Upper lobe of left lung (tissue), 6 donors: ENCODE measurements around the gene ZKSCAN5. TPM values are rescaled to one million over a fixed set of nuclear protein-coding genes. Genes with fewer than 3 reads are reported as not detected.

Source experiments
- ATAC-seq, 2 donors: fragments of 200-7000 bp; cut with Tn5 transposase; one replicate each; pipeline ENCODE4 v1.9.1; 2022; ENCODE audit warnings: mild to moderate bottlenecking in 2 of 2, moderate library complexity in 2 of 2; ENCODE audit not compliant: low FRiP score in 2 of 2
- DNase-seq, 2 donors: peaks; one replicate each; pipeline ENCODE4 v3.0.0-alpha.2; 2019 to 2020
- H3K27ac ChIP-seq, 4 donors: fragments of 200-600 bp; sonication (generic); one replicate each; pipeline ENCODE4 v1.5.1; 2016 to 2019
- H3K27me3 ChIP-seq, 4 donors: fragments of 200-600 bp; sonication (generic); one replicate each; pipeline ENCODE4 v1.5.1; 2017 to 2019
- H3K36me3 ChIP-seq, 4 donors: fragments of 200-600 bp; sonication (generic); one replicate each; pipeline ENCODE4 v1.5.1; 2016 to 2019
- H3K4me1 ChIP-seq, 4 donors: fragments of 200-600 bp; sonication (generic); one replicate each; pipeline ENCODE4 v1.5.1; 2018 to 2019
- H3K4me3 ChIP-seq, 4 donors: fragments of 200-600 bp; sonication (generic); one replicate each; pipeline ENCODE4 v1.5.1; 2017 to 2019; ENCODE audit warnings: mild to moderate bottlenecking in 2 of 4, moderate library complexity in 1 of 4
- H3K9me3 ChIP-seq, 4 donors: fragments of 200-600 bp; sonication (generic); one replicate each; pipeline ENCODE4 v1.5.1; 2018 to 2019
- EP300 ChIP-seq, 4 donors: sonication (generic); formaldehyde crosslinking; IDR thresholded peaks; one replicate each; pipeline ENCODE4 v1.5.1; 2017; ENCODE audit warnings: antibody characterized with exemption in 4 of 4, control low read depth in 2 of 4
- POLR2A ChIP-seq, 4 donors: fragments of 450-650 bp; IDR thresholded peaks; one replicate each; pipeline ENCODE4 v1.5.1; 2016 to 2017; ENCODE audit warnings: antibody characterized with exemption in 4 of 4, mild to moderate bottlenecking in 2 of 4
- POLR2AphosphoS5 ChIP-seq, 2 donors: sonication (generic); formaldehyde crosslinking; IDR thresholded peaks; one replicate each; pipeline ENCODE4 v1.5.1; 2017; ENCODE audit warnings: antibody characterized with exemption in 2 of 2
- WGBS, 2 donors: methylation state at CpG; one replicate each; pipeline ENCODE4 v1.1.5; 2017 to 2018; 5-methylcytosine and 5-hydroxymethylcytosine counted together
- total RNA-seq, 6 donors: library from RNA; depleted of rRNA in 4 of 6; stranded (reverse); fragments of >200 nt in 4 of 6; gene quantifications; one replicate each; pipeline versions ENCODE4 v1.1.0 to v1.2.1, GENCODE V29; 2016 to 2021
- TF ChIP-seq, protein P1 (sequence below), 6 experiments: fragments of 450-650 bp in 4 of 6; fragments of 200-600 bp in 2 of 6; sonication (generic) in 2 of 6; IDR thresholded peaks; one replicate each; pipeline ENCODE4 v1.5.1; 2016 to 2019; ENCODE audit warnings: antibody characterized with exemption in 6 of 6
- donor health status: DM: no; HTN: no; CAD: no; lungs with moderate emphysema.
- donor health status: DM: no; HTN: yes; CAD: no; lungs with severe emphysema.

ZKSCAN5 gene
- total RNA-seq, 6 donors from 2014 or later: 3.8 to 12.6 (median 7.6) TPM

DNA sequence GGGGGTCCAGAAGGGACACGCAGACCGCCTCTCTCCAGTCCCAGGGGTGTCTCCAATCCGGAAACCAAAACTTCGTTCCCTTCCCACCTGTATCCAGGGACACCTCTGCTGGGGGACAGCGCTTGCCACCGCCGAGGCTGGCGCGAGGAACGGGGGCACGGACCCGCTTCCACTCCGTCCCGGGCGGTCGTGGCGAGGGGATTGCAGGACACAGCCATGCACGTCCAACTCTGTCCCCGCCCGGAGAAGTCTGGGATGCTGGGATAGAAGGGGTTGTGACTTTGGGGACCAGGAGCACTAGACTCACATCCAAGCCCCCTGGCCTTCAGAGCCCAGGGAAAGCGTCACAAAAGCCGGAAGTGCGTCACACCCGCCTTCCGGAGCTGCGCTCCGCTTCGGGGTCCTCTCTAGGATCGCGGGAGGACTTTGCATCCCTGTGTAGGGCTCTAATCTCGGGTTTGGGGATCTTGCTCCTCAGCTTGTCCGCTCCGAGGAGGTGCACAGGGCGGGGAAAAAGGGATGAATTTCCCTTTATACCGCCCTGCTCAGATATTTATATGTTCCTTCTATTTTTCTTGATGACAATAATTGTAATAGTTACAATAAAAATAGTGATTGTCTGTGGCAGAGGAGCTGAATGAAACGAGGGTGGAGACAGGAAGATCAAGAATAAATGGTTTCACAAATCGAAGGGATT is 47.5 kb downstream of the ZKSCAN5 start, which contains the start of gene FAM200A:
Gene FAM200A, minus strand, starts transcription at position 348 of the 697 bp plus-strand sequence. CDS start 3,707 bp downstream, outside the sequence.
- Histone ChIP-seq H3K27me3 (no peaks in the 10 kb centered on the region), H3K4me1 (peaks cover 14 to 26% (median 17%) of the 10 kb centered on the region in 4 donors), H3K27ac (peak within 1 kb of the TSS; percentile 79 to 95 (median 86)), H3K4me3 (peak within 1 kb of the TSS; percentile 79 to 88 (median 82)), H3K36me3 (peaks cover 0 to 26% (median 11%) of the 10 kb centered on the region in 4 donors), H3K9me3 (peaks cover 0 to 6% (median 0%) of the 10 kb centered on the region in 4 donors)
- TF ChIP-seq, protein P1, sequence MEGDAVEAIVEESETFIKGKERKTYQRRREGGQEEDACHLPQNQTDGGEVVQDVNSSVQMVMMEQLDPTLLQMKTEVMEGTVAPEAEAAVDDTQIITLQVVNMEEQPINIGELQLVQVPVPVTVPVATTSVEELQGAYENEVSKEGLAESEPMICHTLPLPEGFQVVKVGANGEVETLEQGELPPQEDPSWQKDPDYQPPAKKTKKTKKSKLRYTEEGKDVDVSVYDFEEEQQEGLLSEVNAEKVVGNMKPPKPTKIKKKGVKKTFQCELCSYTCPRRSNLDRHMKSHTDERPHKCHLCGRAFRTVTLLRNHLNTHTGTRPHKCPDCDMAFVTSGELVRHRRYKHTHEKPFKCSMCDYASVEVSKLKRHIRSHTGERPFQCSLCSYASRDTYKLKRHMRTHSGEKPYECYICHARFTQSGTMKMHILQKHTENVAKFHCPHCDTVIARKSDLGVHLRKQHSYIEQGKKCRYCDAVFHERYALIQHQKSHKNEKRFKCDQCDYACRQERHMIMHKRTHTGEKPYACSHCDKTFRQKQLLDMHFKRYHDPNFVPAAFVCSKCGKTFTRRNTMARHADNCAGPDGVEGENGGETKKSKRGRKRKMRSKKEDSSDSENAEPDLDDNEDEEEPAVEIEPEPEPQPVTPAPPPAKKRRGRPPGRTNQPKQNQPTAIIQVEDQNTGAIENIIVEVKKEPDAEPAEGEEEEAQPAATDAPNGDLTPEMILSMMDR (IDR thresholded peaks at IDR 0.05): no peak
- TF ChIP-seq POLR2AphosphoS5 (IDR thresholded peaks at IDR 0.05) (peak; percentile 93 to 98), POLR2A (IDR thresholded peaks at IDR 0.05) (peak; percentile 42 to 86 (median 58)), EP300 (IDR thresholded peaks at IDR 0.05) (no peak)
- DNase-seq: peak; percentile 90 to 91
- 1% methylated on average over 24 to 28 of the region's 37 CpGs for WGBS, 2 donors
- peak; percentile 95 to 100 for ATAC-seq

DNA sequence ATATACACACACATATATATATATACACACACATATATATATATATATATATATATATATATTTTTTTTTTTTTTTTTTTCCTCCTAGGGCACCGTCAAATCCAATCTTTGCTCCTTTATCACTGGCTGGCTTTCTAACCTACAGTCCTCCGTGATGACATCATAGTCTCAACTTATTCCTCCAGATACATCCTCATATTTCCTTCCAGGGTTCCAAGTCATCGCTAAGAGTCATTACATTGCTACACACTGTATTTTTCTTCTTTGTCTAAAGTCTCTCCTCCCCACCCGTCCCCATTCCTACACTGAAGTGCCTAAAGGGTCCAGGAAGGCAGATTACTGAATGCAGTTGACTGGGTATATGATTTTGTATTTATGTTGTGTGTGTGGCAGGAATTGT is 48.6 kb downstream of the ZKSCAN5 start:
- 93 to 96% methylated on average over 4 of the region's 4 CpGs for WGBS, 2 donors

DNA sequence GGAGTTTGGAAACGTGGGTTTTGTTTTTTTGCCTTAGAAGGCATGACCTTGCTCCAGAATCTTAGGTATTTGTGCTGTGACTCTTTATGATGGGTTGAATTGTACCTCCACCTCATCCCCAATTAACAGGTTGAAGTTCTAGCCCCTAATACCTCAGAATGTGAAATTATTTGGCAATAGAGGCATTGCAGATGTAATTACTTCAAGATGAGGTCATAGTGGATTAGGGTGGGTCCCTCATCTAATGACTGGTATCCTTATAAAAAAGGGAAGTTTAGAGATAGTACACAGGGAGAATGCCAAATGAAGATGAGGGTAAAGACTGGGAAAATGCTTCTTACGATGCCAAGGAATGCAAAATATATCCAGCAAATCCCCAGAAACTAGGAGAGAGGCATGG is 50.5 kb downstream of the ZKSCAN5 start:
- Histone ChIP-seq H3K36me3 (peaks cover 0 to 15% (median 1%) of the 10 kb centered on the region in 4 donors), H3K27ac (no peak overlapping the region), H3K4me3 (no peak overlapping the region), H3K27me3 (no peaks in the 10 kb centered on the region), H3K4me1 (peaks cover 25 to 45% (median 28%) of the 10 kb centered on the region in 4 donors), H3K9me3 (no peaks in the 10 kb centered on the region)
- TF ChIP-seq EP300 (IDR thresholded peaks at IDR 0.05) (no peak), POLR2AphosphoS5 (IDR thresholded peaks at IDR 0.05) (no peak), POLR2A (IDR thresholded peaks at IDR 0.05) (no peak)
- TF ChIP-seq, protein P1 (IDR thresholded peaks at IDR 0.05): no peak
- ATAC-seq: no peak
- no peak for DNase-seq
- WGBS, 2 donors: 86 to 89% methylated on average over 2 of the region's 2 CpGs

More for the DNA sequence above, 48.6 kb downstream of the ZKSCAN5 start:
- ATAC-seq (no peak), DNase-seq (no peak)
- peaks cover 0 to 2% (median 0%) of the 10 kb centered on the region in 4 donors for H3K9me3 ChIP-seq
- no peak overlapping the region for H3K4me3 ChIP-seq
- peaks cover 0 to 19% (median 2%) of the 10 kb centered on the region in 4 donors for H3K36me3 ChIP-seq
- peaks cover 20 to 36% (median 23%) of the 10 kb centered on the region in 4 donors for H3K4me1 ChIP-seq
- no peak overlapping the region for H3K27ac ChIP-seq
- TF ChIP-seq, protein P1 (IDR thresholded peaks at IDR 0.05): no peak
- TF ChIP-seq POLR2A (IDR thresholded peaks at IDR 0.05): no peak
- TF ChIP-seq POLR2AphosphoS5 (IDR thresholded peaks at IDR 0.05): no peak
- TF ChIP-seq EP300 (IDR thresholded peaks at IDR 0.05): no peak
- H3K27me3 ChIP-seq: no peaks in the 10 kb centered on the region

DNA sequence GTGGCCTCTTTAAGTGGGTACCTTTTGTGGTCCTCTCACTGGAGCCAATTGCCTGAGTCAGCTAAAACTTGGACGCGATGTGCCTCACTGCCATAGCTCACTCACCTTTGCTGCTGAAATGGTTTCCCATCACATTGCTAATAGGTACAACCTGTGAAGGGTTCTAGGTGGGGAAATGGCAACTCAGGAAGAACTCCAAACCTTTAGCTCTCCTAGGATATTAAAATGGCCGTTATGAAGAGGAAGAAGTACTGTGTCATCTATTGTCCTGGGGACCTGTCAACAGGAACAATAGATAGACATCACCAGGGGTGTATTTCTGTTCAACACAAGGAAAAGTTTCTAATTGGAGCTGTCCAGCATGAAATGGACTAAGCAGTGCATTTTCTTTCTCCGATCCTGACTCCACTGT is 52.7 kb downstream of the ZKSCAN5 start:
- peaks cover 9 to 36% (median 20%) of the 10 kb centered on the region in 4 donors for H3K36me3 ChIP-seq
- H3K4me1 ChIP-seq: peaks cover 27 to 46% (median 29%) of the 10 kb centered on the region in 4 donors
- H3K9me3 ChIP-seq: no peaks in the 10 kb centered on the region
- TF ChIP-seq, protein P1 (IDR thresholded peaks at IDR 0.05): no peak
- TF ChIP-seq POLR2A (IDR thresholded peaks at IDR 0.05): no peak
- no peak for TF ChIP-seq EP300 (IDR thresholded peaks at IDR 0.05)
- TF ChIP-seq POLR2AphosphoS5 (IDR thresholded peaks at IDR 0.05): no peak
- peak overlapping the region in 3 of 4 donors; percentile 80 to 87 (median 81) for H3K4me3 ChIP-seq
- WGBS, 2 donors: 67 to 68% methylated on average over 4 of the region's 4 CpGs
- DNase-seq (no peak), ATAC-seq (no peak)
- H3K27me3 ChIP-seq: no peaks in the 10 kb centered on the region
- peak overlapping the region; percentile 98 to 100 (median 99) for H3K27ac ChIP-seq
